ENCODE data around the gene PDCD10. TPM values are rescaled to one million over a fixed set of nuclear protein-coding genes. Genes with fewer than 3 reads are reported as not detected.

Gene PDCD10
- total RNA-seq, 2 experiments from 2014 or later, result 68.3 to 71.9 TPM

GRCh38 chr3:167749209-167749608, 14.5 kb upstream of the PDCD10 start:
- no peaks in the 10 kb centered on the region for H3K9me3 Mint-ChIP-seq
- CTCF ChIA-PET, result interaction anchor here (0.5 to 1.7 kb wide), 3 partner anchors 8 to 463 kb away, joined by 3 to 8 read pairs (median 4); no protein-coding TSS in a partner anchor

GRCh38 chr3:167743799-167744198, 9.1 kb upstream of the PDCD10 start:
- POLR2A ChIA-PET, result interaction anchor here (3.5 kb wide), 1 partner anchor 9 kb away, joined by 8 read pairs; the partner anchor contains the start of genes PDCD10 and SERPINI1
- no peak overlapping the region for H3K27ac Mint-ChIP-seq
- CTCF ChIA-PET, result no interaction called here

More at GRCh38 chr3:167749209-167749608, 14.5 kb upstream of the PDCD10 start:
- peaks cover 7% of the 10 kb centered on the region for H3K4me1 Mint-ChIP-seq
- POLR2A ChIA-PET, result interaction anchor here (1.1 kb wide), 1 partner anchor 14 kb away, joined by 4 read pairs; the partner anchor contains the start of gene SERPINI1
- no peak overlapping the region for H3K4me3 Mint-ChIP-seq
- H3K27ac Mint-ChIP-seq, result no peak overlapping the region
- no peaks in the 10 kb centered on the region for H3K36me3 Mint-ChIP-seq (ENCODE audit: low read depth)
- no peaks in the 10 kb centered on the region for H3K27me3 Mint-ChIP-seq
- DNase-seq, result no peak

DNA sequence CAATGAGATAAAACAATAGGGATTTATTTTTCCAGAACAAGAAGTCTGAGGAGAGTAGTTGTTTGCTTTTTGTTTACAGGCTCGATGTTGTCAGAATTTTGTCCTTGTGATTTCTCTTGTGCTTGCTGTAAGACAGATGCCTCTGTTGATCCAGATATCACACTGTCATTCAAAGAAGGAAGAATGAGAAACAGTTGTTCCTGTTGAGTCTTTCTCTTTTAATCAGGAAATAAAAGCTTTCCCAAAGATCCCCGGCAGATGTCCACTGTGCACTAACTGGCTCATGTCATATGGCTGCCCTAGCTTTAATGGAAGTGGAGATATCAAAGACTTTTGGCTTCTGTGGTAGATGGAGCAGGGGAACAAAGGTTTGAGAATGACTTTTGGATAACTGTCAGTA, 7.6 kb upstream of the PDCD10 start:
- no peak for DNase-seq
- H3K4me3 Mint-ChIP-seq, result no peak overlapping the region
- H3K27ac Mint-ChIP-seq, result no peak overlapping the region
- peaks cover 3% of the 10 kb centered on the region for H3K4me1 Mint-ChIP-seq
- POLR2A ChIA-PET, result no interaction called here
- H3K36me3 Mint-ChIP-seq (ENCODE audit: low read depth), result no peaks in the 10 kb centered on the region
- CTCF ChIA-PET, result interaction anchor here (0.7 to 2.4 kb wide), 2 partner anchors 171 to 362 kb away, joined by 3 to 20 read pairs; partner anchors contain the start of gene ZBBX
- H3K27me3 Mint-ChIP-seq, result no peaks in the 10 kb centered on the region
- H3K9me3 Mint-ChIP-seq, result no peaks in the 10 kb centered on the region

More at GRCh38 chr3:167743799-167744198, 9.1 kb upstream of the PDCD10 start:
- H3K36me3 Mint-ChIP-seq (ENCODE audit: low read depth), result no peaks in the 10 kb centered on the region
- H3K27me3 Mint-ChIP-seq, result no peaks in the 10 kb centered on the region
- DNase-seq, result no peak
- no peak overlapping the region for H3K4me3 Mint-ChIP-seq
- no peaks in the 10 kb centered on the region for H3K9me3 Mint-ChIP-seq
- no peaks in the 10 kb centered on the region for H3K4me1 Mint-ChIP-seq

GRCh38 chr3:167740961-167741587, 6.4 kb upstream of the PDCD10 start:
- no peak overlapping the region for H3K27ac Mint-ChIP-seq
- POLR2A ChIA-PET, result no interaction called here
- no peaks in the 10 kb centered on the region for H3K27me3 Mint-ChIP-seq
- H3K4me3 Mint-ChIP-seq, result no peak overlapping the region
- CTCF ChIA-PET, result interaction anchor here (1.2 to 2.4 kb wide), 5 partner anchors 9 to 361 kb away, joined by 3 to 20 read pairs (median 8); partner anchors contain the start of gene ZBBX
- H3K9me3 Mint-ChIP-seq, result no peaks in the 10 kb centered on the region
- no peaks in the 10 kb centered on the region for H3K36me3 Mint-ChIP-seq (ENCODE audit: low read depth)
- H3K4me1 Mint-ChIP-seq, result peaks cover 3% of the 10 kb centered on the region
- peak; percentile 22 for DNase-seq

- Mint-ChIP-seq H3K27ac (no peak overlapping the region), H3K4me3 (no peak overlapping the region), H3K4me1 (peaks cover 3% of the 10 kb centered on the region), H3K27me3 (no peaks in the 10 kb centered on the region), H3K36me3 (ENCODE audit: low read depth) (no peaks in the 10 kb centered on the region), H3K9me3 (no peaks in the 10 kb centered on the region)
- POLR2A ChIA-PET, result no interaction called here
- DNase-seq, result no peak
- CTCF ChIA-PET, result interaction anchor here (2.3 kb wide), 1 partner anchor 55 kb away, joined by 14 read pairs; no protein-coding TSS in a partner anchor
These were observed 4.6 kb upstream of the PDCD10 start for GRCh38 chr3:167739190-167739810.

GRCh38 chr3:167738037-167738436, 3.3 kb upstream of the PDCD10 start:
- no peaks in the 10 kb centered on the region for H3K27me3 Mint-ChIP-seq
- no peak overlapping the region for H3K27ac Mint-ChIP-seq
- DNase-seq, result no peak
- ChIA-PET CTCF (no interaction called here), POLR2A (no interaction called here)
- H3K9me3 Mint-ChIP-seq, result no peaks in the 10 kb centered on the region
- no peaks in the 10 kb centered on the region for H3K36me3 Mint-ChIP-seq (ENCODE audit: low read depth)
- no peak overlapping the region for H3K4me3 Mint-ChIP-seq
- H3K4me1 Mint-ChIP-seq, result peaks cover 9% of the 10 kb centered on the region

DNA sequence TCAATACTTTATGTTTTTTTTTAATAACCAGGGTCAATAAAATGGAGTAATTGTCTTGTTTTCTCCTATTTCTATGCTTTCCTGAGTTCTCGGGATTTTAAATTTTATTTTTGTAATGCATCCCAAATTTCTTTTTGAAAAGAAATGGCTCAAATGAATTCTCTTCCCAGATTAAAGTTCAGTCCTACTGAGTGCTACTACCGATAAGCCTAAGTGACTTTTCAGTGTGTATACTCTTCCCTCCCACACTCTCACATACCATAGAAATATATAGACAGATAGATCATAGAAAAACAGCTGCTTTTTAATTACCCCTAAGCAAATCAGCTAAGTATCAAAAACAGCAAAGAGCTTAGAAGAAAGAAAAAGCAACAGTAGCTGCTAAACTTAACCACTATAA, 2.3 kb upstream of the PDCD10 start:
- Mint-ChIP-seq H3K4me3 (no peak overlapping the region), H3K27ac (no peak overlapping the region), H3K36me3 (ENCODE audit: low read depth) (peaks cover 9% of the 10 kb centered on the region), H3K27me3 (no peaks in the 10 kb centered on the region), H3K4me1 (peaks cover 19% of the 10 kb centered on the region), H3K9me3 (no peaks in the 10 kb centered on the region)
- DNase-seq, result no peak
- ChIA-PET POLR2A (no interaction called here), CTCF (interaction anchor here (0.9 to 1.9 kb wide), 3 partner anchors 11 to 356 kb away, joined by 4 to 10 read pairs (median 4); no protein-coding TSS in a partner anchor)

- peaks cover 26% of the 10 kb centered on the region for H3K4me1 Mint-ChIP-seq
- CTCF ChIA-PET, result interaction anchor here (1.1 to 1.9 kb wide), 6 partner anchors 12 to 141 kb away, joined by 3 to 10 read pairs (median 4); no protein-coding TSS in a partner anchor
- H3K36me3 Mint-ChIP-seq (ENCODE audit: low read depth), result peaks cover 16% of the 10 kb centered on the region
- H3K27me3 Mint-ChIP-seq, result no peaks in the 10 kb centered on the region
- no peaks in the 10 kb centered on the region for H3K9me3 Mint-ChIP-seq
- DNase-seq, result no peak
- POLR2A ChIA-PET, result interaction anchor here (1.8 to 2.3 kb wide), 3 partner anchors 8 to 45 kb away, joined by 7 to 14 read pairs (median 8); no protein-coding TSS in a partner anchor
- no peak overlapping the region for H3K4me3 Mint-ChIP-seq
- no peak overlapping the region for H3K27ac Mint-ChIP-seq
These were observed 1.6 kb upstream of the PDCD10 start for GRCh38 chr3:167736264-167736787.

- ChIA-PET POLR2A (interaction anchor here (0.7 to 2.3 kb wide), 6 partner anchors 9 to 355 kb away, joined by 3 to 14 read pairs (median 6); partner anchors contain the start of gene ZBBX), CTCF (interaction anchor here (1.0 to 1.9 kb wide), 8 partner anchors 13 to 355 kb away, joined by 3 to 10 read pairs (median 4); partner anchors contain the start of gene ZBBX)
- Mint-ChIP-seq H3K4me1 (peaks cover 26% of the 10 kb centered on the region), H3K4me3 (no peak within 1 kb of the TSS), H3K27me3 (no peaks in the 10 kb centered on the region), H3K9me3 (no peaks in the 10 kb centered on the region), H3K27ac (no peak within 1 kb of the TSS), H3K36me3 (ENCODE audit: low read depth) (peaks cover 16% of the 10 kb centered on the region)
- peak; percentile 83 for DNase-seq
These were observed 794 bp upstream of the PDCD10 start, which contains the start of gene SERPINI1 for GRCh38 chr3:167735233-167736138. Gene SERPINI1, plus strand, starts transcription at chr3:167735721. Its CDS starts 53,408 bp downstream, at chr3:167789129.

DNA sequence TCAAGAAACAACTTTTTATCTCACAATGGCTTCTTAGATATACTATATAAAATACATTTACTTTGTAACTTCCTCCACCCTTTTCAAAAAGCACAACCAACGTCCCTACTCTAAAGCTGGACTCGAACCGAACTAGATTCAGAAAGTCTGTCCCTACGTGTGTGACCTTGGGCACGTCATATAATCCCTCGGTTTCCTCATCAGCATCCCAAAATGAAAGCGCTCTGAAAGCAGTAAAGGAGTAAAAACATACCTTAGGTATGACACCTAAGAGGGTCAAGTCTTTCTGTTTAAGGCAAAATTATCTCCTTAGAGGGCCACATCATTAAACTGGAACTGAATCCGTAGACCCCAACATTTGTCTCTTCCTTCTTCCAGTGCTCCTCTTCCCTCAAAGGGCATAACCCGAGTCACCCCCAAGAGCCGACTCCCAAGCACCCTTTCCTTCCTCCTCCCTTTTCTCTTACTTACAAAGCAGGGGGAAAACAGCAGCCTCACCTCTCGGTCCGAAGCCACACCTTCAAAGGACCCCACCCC, 663 bp downstream of the PDCD10 start:
- H3K4me3 Mint-ChIP-seq, result no peak overlapping the region
- peaks cover 16% of the 10 kb centered on the region for H3K36me3 Mint-ChIP-seq (ENCODE audit: low read depth)
- ChIA-PET CTCF (no interaction called here), POLR2A (interaction anchor here (1.8 to 2.3 kb wide), 3 partner anchors 40 to 354 kb away, joined by 3 to 14 read pairs (median 7); partner anchors contain the start of gene ZBBX)
- H3K9me3 Mint-ChIP-seq, result no peaks in the 10 kb centered on the region
- DNase-seq, result peak; percentile 19
- H3K27ac Mint-ChIP-seq, result no peak overlapping the region
- no peaks in the 10 kb centered on the region for H3K27me3 Mint-ChIP-seq
- peaks cover 28% of the 10 kb centered on the region for H3K4me1 Mint-ChIP-seq

GRCh38 chr3:167732313-167733065, 2.2 kb downstream of the PDCD10 start:
- peaks cover 33% of the 10 kb centered on the region for H3K4me1 Mint-ChIP-seq
- H3K9me3 Mint-ChIP-seq, result no peaks in the 10 kb centered on the region
- no peak overlapping the region for H3K4me3 Mint-ChIP-seq
- H3K27me3 Mint-ChIP-seq, result no peaks in the 10 kb centered on the region
- H3K27ac Mint-ChIP-seq, result no peak overlapping the region
- H3K36me3 Mint-ChIP-seq (ENCODE audit: low read depth), result peaks cover 16% of the 10 kb centered on the region
- CTCF ChIA-PET, result no interaction called here
- DNase-seq, result no peak
- POLR2A ChIA-PET, result no interaction called here

Measured in activated CD4-positive, alpha-beta memory T cell treated with anti-CD3 and anti-CD28 coated beads, Interleukin-2, amount 10 ng/mL, durations not matched to agents 7 days and 5 days (primary cell).